Activated T-cell treated with anti-CD3 and anti-CD28 coated beads for 1 hour (primary cell): ENCODE data around the gene FBLN5.
"Not testable (repeated sequence)": the region's sequence is repeated elsewhere in the genome, so short reads cannot be mapped to it uniquely, and the experiment has no call there.

Experiments used
- DNase-seq: peaks from one replicate; pipeline ENCODE4 v3.0.0-alpha.2; 2020; ENCODE audit warnings: low read depth

The FBLN5 gene

DNA sequence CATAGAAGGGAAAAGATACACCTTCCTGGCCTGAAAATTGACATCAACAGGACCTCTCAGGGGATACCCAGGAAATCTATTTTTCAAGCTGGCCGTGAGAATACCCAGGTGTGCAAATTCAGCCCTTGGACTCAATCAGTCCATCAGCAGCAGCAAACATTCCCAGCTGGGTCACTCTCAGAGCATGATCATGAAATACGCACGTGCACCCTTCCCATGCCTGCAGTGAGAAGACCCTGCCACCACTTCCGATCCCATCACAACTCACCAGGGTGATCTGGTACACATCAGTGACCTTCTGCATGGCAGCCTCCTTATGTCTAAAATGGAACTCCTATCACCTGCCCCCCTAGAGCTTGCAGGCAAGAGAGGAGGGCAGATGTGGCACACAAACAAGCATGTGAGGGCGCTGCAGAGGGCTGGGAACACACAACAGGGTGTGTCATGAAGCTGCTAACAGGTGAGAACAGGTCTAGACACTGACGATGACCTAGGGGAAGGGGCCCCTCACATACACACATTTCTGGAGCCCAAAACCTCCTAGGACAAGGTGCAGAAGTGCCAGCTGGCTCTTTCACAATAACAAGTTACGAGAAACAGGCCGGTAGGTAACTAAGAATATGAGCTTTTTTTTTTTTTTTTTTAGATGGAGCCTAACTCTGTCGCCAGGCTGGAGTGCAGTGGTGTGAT lies 42.4 kb downstream of the FBLN5 start:
- no peak for DNase-seq

DNA sequence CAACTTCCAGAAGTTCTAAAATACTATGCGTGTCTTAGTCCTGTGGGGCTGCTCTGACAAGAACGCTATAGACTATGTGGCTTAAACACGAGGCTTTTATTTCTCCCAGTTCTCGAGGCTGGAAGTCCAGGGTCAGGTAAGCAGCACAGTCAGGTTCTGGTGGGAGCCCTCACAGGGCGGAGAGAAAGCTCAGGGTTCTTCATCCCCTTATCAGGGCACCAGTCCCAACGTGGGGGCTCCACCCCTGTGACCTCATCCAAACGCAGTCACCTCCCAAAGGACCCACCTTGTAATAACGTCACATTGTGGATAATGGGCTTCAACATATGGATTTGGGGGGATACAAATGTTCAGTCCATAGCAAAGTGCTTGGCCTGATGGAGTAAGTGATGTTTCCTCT lies 43.0 kb downstream of the FBLN5 start:
- no peak for DNase-seq

DNA sequence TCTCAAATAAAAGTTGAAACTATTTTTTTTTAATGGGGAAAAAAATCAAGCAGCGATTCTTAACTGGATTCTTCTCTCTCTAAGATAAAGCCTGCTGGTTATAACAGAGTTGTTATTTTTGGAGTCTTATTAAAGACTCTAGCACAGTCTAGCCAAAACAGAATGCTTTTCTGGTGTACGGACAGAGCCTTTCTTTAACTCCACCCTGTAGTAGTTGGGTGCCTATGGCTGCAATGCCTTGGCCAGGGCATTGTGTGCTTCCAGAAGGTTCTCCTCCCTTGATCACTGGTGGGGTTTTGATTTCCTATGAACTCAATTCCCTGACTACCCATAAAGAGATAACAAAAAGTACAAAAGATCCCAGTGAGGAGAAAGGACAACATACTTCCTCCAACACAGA lies 44.4 kb downstream of the FBLN5 start:
- no peak for DNase-seq

DNA sequence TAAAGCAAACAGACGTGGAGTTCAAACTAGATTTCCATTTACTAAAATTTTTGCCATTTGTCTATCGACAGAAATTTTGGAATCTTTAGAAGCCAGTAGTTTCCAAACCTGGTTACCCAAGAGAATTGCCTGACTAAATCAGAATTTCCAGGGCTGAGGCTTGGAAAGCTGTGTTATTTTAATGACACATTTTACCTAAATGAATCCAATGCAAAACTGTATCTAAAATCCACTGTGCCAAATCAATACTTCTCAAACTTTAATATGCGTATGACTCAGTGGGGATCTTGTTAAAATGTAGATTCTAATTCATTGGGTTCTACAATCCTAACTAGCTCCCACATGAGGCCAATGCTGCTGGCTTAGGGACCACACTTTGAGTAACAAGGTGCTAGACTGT lies 45.2 kb downstream of the FBLN5 start:
- DNase-seq, result no peak

DNA sequence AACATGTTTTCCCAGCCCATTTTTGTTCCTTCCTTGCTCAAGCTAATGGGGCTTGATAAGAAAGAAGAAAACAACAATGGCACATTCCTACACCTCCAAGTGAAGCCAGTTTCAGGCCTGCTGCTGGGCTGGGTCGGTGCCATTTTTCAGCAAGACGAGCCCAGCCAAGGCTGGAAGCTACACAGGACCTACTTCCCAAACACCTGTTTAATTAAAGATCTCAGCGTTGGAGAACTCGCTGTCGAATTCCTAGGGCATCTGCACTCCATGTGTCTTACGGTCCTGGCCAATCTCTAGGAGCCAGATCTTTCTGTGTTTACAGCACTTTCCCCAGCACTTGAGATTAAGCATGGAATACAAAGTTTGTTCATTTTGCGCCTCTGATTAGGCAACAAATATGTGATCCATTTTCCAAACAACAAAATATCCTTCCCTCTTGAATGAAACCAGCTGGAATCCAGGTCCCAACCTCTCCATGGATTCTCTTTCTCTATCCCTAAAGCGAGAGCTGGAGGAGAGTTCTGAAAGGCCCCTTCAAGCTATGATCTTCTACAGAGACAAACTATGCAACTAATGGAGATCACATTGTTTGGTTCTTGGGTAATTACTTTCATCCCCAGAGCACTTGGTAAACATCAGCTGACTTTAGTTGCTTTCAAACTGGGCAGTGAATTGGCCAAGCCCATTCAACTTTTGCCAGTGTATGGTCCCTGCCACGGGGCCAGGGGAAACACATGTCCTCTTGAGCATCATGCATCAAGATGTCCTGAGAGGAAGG lies 45.9 kb downstream of the FBLN5 start:
- no peak for DNase-seq

DNA sequence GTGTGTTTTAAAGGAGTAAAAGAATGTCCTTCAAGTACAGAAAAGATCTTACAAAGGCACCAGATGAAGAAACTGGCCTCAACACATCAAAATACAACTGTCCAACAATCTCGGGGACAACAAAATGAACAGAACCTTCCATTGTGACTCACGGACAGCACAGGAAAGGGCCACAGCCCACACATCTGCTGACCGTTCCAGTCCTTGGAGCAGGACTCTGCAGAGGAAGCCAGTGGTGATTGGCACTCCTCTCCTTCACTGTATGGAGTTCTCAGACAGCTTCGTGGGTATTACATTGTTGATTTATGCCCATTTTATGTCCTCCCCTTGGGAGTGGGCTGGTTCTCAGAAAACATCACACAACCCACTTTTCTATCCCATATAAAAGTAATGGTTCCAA lies 47.7 kb downstream of the FBLN5 start:
- no peak for DNase-seq

DNA sequence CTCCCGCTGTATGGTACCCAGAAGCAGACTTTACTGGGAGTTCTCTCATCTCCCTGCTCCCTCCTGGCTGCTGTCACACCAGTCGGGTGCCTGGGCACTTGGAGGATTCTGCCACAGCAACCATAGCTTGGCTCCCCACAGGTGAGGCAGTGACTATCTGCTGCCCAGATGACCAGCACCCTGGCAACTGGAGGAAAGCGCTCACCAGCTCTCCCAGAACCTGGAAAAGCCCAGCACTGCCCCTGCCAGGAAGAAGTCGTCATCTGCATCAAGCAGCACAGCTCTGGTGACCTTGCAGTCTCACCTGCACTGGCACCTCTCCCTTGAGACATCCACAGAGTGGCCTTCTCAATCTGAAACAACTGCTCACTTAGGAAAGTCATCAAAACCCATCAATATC lies 48.3 kb downstream of the FBLN5 start:
- no peak for DNase-seq

DNA sequence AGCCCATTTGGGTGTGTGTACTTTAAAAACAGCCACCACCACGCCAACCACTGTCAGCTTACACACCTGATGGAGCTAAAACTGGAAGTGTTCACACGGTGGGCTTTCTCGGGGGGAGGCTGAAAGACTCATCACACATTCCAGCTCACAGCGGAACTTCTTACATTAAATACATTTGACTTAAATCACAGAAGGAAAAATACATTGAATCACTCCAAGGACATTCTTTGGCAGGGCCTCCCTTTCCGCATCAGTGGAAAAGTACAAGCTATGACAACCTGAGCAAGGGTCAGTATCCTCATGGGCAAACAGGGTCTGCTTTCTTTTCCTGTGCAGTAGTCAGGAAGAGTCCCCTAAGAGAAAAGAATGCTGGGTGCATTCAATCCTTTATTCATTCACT lies 49.1 kb downstream of the FBLN5 start:
- DNase-seq, result no peak

DNA sequence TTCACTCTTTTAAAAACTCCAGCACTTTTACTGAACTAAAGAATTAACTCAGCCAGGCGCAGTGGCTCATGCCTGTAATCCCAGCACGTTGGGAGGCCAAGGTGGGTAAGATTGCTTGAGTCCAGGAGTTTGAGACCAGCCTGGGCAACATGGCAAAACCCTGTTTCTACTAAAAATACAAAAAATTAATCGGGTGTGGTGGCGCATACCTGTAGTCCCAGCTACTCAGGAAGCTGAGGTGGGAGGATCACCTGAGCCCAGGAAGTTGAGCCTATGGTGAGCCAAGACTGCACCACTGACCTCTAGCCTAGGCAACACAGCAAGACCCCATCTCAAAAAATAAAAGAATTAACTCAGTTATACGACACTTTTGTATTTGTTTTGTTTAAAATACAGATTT lies 49.8 kb downstream of the FBLN5 start:
- not testable (repeated sequence) for DNase-seq

DNA sequence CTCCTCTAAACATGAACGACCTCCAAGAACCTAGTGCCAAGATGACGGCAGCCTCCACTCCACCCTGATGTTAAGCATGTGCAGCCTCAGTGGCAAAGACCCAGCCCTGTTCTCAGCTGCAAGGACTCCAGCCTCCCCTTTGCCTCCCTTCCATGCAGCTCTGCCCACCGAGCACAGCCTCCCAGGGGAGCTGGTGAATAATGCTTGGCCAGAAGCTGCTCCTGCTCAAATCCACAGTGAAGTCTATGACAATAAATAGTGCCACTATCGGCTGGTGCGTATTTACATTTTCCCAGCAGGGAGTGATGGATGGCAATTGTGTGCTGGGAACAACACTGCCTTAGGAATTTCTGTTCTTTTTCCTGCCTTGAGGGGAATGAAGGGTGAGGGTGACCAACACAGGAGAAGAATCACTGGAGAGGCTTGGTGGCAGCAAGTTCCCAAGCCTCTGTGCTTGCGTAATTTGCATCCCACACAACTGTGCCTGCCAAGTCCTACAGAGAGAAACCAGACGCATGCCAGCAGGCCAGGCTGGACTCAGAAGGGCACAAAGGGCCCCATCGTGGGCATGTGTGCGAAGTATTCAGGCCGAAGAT lies 50.3 kb downstream of the FBLN5 start:
- DNase-seq, result no peak

DNA sequence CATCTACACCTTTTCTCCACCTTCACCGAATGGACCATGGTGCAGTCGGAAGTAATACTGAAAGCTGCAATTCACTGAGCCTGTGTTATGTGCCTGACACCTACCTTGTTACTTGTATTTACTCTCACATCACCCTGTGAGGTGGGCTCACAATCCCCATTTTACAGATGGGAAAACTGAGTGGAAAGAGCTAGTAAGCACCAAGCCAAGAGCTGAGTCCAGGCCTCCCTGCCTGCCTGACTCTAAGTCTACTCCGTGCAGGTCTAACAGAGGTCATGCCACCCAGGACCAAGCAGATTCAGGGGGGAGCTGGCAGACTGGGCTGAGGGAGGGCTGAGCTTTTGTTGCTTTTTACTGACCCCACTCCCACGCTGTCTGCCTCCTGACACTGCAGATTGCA lies 51.1 kb downstream of the FBLN5 start:
- no peak for DNase-seq

DNA sequence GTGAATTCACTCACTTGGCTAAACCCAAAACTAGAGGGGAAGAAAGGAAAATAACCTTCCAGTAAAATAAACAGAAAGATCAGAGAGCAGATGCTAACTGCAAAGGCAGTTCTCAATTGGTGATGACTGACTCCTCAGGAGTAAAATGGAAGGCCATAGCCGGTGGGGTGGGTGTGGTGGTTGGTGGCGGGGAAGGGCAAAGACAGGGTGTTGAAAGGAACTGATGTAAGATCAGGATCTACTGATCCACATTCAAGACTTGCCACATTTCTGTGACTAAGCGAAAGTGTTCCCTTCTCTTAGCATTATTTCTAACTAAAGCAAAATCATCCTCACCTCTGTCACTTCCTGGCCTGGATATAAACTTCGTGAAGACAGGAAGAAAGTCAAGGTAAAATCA lies 53.8 kb downstream of the FBLN5 start:
- DNase-seq, result no peak

DNA sequence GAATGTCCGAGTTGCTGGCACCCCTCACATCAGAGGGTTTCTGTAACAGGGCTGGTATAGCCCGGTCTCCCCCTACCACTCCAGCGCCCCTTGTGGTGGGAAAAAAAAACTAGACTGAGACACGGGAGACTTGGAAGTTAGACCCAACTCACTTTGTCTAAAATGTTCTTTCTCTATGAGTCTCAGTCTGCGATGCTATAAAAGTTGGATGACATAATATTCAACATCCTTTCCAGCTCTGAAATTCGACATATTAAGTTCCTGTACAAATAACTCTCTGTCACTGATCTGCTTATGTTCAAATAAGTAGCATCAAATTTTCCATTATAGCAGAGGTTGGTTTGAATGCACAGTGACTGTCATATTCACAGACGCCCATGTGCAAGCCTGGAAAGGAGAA lies 54.5 kb downstream of the FBLN5 start:
- DNase-seq, result no peak

DNA sequence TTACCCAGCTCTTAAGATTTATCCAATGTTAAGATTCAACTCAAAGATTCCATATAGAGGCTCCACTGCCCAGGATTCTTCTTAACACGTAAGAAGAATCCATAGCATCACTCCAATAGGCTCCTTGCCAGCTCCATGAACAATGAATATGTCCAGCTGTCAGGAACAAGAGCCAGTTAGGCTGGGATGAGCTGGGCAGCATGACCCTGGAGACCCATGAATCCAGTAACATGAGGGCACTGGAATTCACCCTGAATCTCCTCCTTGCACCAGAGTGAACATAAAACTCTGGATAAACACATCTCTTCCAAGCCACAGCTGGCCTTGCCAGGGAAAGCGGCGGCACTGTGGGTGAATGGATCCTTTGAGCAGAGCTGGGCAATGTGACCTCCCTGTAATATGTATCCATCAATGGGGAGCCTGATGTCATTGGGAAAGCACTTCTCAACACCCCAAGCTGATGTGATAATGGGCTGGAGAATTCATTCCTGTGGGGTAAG lies 55.7 kb downstream of the FBLN5 start:
- DNase-seq, result no peak

DNA sequence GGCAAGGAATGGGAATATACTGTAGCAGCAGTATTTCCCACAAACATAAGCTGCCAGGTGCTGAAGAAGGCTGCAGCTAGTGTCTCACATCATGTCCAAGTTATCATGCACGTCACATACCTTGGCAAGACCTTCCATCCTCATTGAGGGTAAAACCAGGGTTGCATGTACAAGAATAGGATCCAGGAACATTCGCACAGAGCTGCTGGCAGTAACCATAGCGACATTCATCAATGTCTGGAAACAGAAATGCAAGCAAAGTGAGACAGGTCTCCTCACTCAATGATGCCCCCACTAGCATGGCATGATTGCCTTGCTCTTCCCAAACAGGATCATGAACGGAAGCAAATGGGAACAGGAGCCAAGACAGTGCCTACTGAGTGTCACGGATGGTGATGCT lies 56.4 kb downstream of the FBLN5 start:
- no peak for DNase-seq

DNA sequence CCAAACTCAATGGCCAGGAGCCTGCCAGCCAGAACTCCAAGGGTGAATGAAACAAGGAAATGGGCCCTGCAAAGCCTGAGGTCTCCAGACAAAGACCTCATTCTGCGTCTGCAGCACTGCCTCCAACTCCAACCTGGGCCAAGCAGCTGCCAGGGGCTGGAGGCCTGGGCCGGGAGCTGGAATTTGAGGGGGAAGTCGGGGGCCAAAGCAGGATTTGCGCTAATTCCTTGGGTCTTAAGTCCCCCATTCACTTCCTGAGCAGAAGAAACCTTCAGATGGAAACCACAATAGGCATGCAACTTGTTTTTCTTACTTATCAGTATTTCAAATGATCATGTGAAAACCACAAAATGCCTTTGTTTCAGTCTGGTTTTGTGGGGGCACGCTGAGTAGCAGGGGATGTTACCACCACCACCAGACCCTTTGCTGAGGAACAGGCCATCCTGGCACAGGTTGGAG lies 57.2 kb downstream of the FBLN5 start:
- no peak for DNase-seq

DNA sequence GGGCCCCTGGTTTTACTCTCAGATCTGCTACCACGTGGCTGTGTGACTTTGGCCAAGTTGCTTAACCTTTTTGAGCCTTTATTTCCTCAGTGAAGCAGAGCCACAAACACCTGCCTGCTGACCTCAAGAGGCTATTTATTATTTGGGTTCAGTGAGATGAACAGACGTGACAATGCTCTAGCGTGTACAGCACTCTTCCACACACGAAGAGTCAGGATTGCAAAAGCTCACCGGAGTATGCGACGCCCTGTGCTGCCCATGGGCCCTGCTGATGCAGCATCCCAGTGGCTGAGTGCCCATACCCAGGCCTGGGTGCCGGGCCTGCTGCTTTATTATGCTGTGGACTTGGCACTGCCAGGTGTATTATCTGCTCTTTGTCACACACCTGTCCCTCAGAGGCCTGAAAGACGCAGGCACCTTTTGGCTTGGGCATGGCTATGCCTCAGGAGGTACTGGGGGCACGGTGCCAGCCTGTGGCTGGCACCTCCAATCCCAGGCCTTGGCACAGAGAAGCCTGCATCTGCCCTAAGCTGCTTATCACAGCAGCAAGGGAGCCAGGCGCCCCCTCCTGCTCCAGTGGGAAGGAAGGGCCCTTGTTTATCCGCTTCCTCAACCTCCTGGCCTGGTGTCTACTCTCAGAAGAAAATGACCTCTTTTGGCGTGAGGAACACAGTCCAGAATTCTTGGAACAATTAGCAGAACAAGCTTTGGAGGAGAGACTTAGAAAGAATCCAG lies 57.9 kb downstream of the FBLN5 start:
- no peak for DNase-seq

DNA sequence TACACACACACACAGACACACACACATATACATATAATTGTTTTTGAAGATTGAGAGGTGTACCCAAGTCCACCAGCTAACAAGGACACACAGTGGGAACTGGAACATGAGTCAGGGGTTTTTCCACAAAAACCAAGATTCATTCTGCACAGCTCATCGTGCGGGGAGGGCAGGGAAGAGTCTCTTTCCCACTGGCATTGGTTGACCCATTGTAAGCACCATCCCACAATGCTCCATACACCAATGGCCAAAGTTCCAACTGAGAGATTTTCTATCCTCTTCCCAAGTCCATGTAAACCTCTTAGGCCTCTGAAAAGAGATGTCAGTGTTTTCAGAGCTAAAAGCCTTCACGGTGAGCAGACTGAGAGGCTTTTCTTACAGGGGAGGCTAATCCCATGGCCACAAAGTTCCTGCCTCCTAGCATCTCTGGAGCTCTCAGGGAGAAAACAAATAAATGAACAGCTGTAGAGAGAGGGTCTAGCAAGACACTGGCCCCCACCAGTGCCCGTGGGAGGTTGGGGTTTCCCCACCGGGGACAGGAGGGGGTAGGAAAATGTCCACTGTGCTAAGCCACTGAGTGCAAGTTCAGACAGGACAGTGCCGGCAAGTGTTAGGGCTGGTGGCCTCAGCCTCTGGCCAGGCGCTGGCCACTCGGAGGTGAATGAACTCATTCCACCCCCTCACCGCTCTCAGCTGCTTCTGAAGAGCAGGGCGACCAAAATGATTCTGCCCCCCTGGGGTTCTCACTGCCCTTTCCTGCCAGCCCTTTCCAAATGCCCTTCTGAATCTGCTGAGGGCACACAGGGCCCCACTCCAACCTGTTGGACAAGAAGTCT lies 58.6 kb downstream of the FBLN5 start:
- DNase-seq, result no peak

DNA sequence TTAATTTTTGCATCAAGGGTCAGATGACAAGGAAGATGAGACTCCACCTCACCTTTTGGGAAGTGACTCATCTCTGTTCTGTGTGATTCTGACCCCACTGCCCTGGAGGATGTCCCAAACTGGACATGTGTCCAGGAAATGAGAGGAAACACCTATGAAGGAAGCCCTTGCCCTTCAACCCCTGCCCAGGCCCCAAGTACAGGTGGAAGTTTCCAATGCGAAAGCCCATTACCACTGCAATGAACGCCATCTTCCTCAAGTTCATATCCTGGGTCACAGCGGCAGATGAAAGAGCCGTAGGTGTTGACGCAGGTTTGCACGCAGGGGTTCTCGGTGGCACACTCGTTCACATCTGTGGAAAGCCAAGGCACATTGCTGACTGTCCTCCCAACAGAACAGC lies 60.5 kb downstream of the FBLN5 start:
- DNase-seq, result no peak

DNA sequence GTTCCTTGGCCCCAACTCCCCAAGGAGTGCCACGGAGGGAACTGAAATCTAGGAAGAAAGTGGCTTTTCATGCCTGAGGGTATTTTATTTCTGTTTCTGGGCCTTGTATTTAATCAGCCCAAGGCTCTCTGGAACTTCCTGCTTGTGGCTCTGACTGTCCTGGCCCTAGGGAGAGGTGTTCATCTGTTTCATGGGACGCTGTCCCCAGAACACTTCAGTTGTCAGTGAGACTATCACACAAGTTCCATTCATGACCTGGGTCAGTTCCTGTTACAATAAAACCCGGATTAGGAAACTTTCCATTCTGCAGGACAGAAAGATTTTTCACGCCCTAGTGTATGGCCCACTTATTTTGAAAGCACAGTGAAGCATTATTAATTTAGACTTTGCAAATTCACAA lies 61.7 kb downstream of the FBLN5 start:
- no peak for DNase-seq

DNA sequence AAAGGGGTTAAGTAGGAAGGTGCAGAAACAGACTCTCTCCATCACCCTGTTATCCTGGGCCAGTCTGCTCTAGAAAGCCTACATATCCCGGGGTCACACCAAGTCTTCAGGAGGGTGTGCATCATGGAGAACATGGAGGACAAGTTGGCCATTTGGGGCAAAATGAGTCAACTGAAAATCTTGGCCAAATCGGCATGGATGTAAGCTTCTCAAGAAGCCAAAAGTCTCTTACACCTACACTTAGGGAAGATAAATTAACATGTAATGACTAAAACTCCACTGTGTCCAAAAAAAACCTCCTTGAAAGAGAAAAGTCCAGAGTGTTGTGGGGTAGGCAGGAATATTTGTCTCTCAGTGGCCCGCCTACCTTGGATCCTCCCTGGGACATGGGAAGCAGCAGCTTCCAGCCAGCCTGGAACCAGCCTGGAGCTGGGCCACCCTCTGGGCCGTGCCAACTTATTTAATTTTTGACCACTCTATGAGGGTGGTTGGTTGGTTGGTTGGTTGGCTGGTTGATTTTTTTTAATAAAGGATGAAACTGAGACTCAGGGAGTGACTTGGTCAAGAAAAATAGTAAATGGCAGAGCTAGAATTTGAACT lies 62.3 kb downstream of the FBLN5 start:
- DNase-seq, result no peak
